GM23338 (cell line): ENCODE results near the gene ICA1L. TPM values are rescaled to one million over a fixed set of nuclear protein-coding genes. Genes with fewer than 3 reads are reported as not detected.

Source experiments
- ATAC-seq: fragments of 200-7000 bp; cut with Tn5 transposase; 3 replicates; pipeline ENCODE4 v1.9.1; 2020
- DNase-seq: peaks from one replicate; pipeline ENCODE4 v3.0.0-alpha.2; 2015; ENCODE audit warnings: low spot score
- H2AFZ ChIP-seq: fragments of 200-600 bp; sonication (generic); 2 replicates; pipeline ENCODE4 v1.8.0; 2016; ENCODE audit warnings: antibody characterized with exemption, mild to moderate bottlenecking, moderate library complexity
- H3F3A ChIP-seq: fragments of 200-600 bp; sonication (generic); replicated peaks from 2 replicates; pipeline ENCODE4 v1.8.0; 2017; ENCODE audit warnings: antibody characterized with exemption, mixed run types, low read depth
- H3K27ac ChIP-seq: fragments of 200-600 bp; sonication (generic); 2 replicates; pipeline ENCODE4 v1.6.1; 2016; ENCODE audit warnings: low read depth
- H3K27me3 ChIP-seq: fragments of 200-600 bp; sonication (generic); 2 replicates; pipeline ENCODE4 v1.8.0; 2016; ENCODE audit warnings: mild to moderate bottlenecking, mixed run types, moderate library complexity; ENCODE audit not compliant: insufficient read depth
- H3K36me3 ChIP-seq: fragments of 200-600 bp; sonication (generic); 2 replicates; pipeline ENCODE4 v1.8.0; 2016; ENCODE audit warnings: mild to moderate bottlenecking; ENCODE audit not compliant: insufficient read depth
- H3K4me1 ChIP-seq: fragments of 200-600 bp; sonication (generic); 2 replicates; pipeline ENCODE4 v1.8.0; 2016; ENCODE audit warnings: mild to moderate bottlenecking, moderate library complexity; ENCODE audit not compliant: insufficient read depth
- H3K4me2 ChIP-seq: fragments of 200-600 bp; sonication (generic); 2 replicates; pipeline ENCODE4 v1.7.1; 2017; ENCODE audit warnings: mixed run types
- H3K4me3 ChIP-seq: fragments of 200-600 bp; sonication (generic); 2 replicates; pipeline ENCODE4 v1.6.1; 2016; ENCODE audit warnings: mixed run types
- H3K79me2 ChIP-seq: fragments of 200-600 bp; sonication (generic); replicated peaks from 2 replicates; pipeline ENCODE4 v1.8.0; 2017; ENCODE audit warnings: mild to moderate bottlenecking; ENCODE audit not compliant: insufficient read depth
- H3K9me2 ChIP-seq: fragments of 200-600 bp; sonication (generic); 2 replicates; pipeline ENCODE4 v1.8.0; 2017; ENCODE audit not compliant: insufficient read depth
- H4K20me1 ChIP-seq: fragments of 200-600 bp; sonication (generic); replicated peaks from 2 replicates; pipeline ENCODE4 v1.8.0; 2017; ENCODE audit warnings: mild to moderate bottlenecking; ENCODE audit not compliant: insufficient read depth
- H3K27ac Mint-ChIP-seq: 2 replicates; pipeline ENCODE4 v1.8.0; 2020; ENCODE audit warnings: inconsistent platforms, mild to moderate bottlenecking, moderate library complexity, mixed read lengths
- H3K27me3 Mint-ChIP-seq: 3 replicates; pipeline ENCODE4 v1.8.0; 2022; ENCODE audit warnings: low read depth, mild to moderate bottlenecking, moderate library complexity, mixed read lengths, inconsistent platforms; ENCODE audit not compliant: insufficient read depth, poor library complexity
- H3K36me3 Mint-ChIP-seq: 3 replicates; pipeline ENCODE4 v1.8.0; 2021; ENCODE audit warnings: low read depth, mild to moderate bottlenecking, inconsistent platforms, moderate library complexity, mixed read lengths
- H3K4me1 Mint-ChIP-seq: 3 replicates; pipeline ENCODE4 v1.8.0; 2020; ENCODE audit warnings: mild to moderate bottlenecking, inconsistent platforms, mixed read lengths
- H3K4me3 Mint-ChIP-seq: 3 replicates; pipeline ENCODE4 v1.8.0; 2021; ENCODE audit warnings: moderate library complexity, mild to moderate bottlenecking, inconsistent platforms, mixed read lengths
- H3K9me3 Mint-ChIP-seq: 3 replicates; pipeline ENCODE4 v1.8.0; 2020; ENCODE audit warnings: moderate library complexity, mild to moderate bottlenecking, inconsistent platforms, mixed read lengths
- CREB1 ChIP-seq: fragments of 250-450 bp; sonication (Bioruptor Pico); IDR thresholded peaks from 2 replicates; pipeline ENCODE4 v1.5.0; 2020; ENCODE audit warnings: low read depth, mild to moderate bottlenecking, moderate library complexity
- EZH2 ChIP-seq: fragments of 200-600 bp; sonication (generic); IDR thresholded peaks from one replicate; pipeline ENCODE4 v1.8.0; 2017; ENCODE audit warnings: antibody characterized with exemption, mild to moderate bottlenecking, low read depth; ENCODE audit not compliant: unreplicated experiment
- EZH2phosphoT487 ChIP-seq: fragments of 200-600 bp; sonication (generic); IDR thresholded peaks from one replicate; pipeline ENCODE4 v1.8.1; 2018; ENCODE audit warnings: antibody characterized with exemption; ENCODE audit not compliant: unreplicated experiment
- JUNB ChIP-seq: IDR thresholded peaks from one replicate; pipeline ENCODE4 v1.6.1; 2016; ENCODE audit warnings: antibody characterized with exemption; ENCODE audit not compliant: unreplicated experiment
- NANOG ChIP-seq: IDR thresholded peaks from 2 replicates; pipeline ENCODE4 v1.6.1; 2016; ENCODE audit warnings: antibody characterized with exemption, borderline replicate concordance
- POLR2AphosphoS5 ChIP-seq: IDR thresholded peaks from 2 replicates; pipeline ENCODE4 v1.6.1; 2016; ENCODE audit warnings: antibody characterized with exemption, low read depth
- ZNF114 ChIP-seq: fragments of 250-450 bp; sonication (Bioruptor Pico); IDR thresholded peaks from 2 replicates; pipeline ENCODE4 v1.5.0; 2020; ENCODE audit warnings: mild to moderate bottlenecking, moderate library complexity
- ZNF331 ChIP-seq: fragments of 250-450 bp; sonication (Bioruptor Pico); IDR thresholded peaks from 2 replicates; pipeline ENCODE4 v1.5.0; 2020; ENCODE audit warnings: low read depth, mild to moderate bottlenecking, moderate library complexity
- polyA plus RNA-seq: library from polyadenylated mRNA; unstranded; fragments of >200 nt; fragmentation: Nextera tagmentation; extraction: Ambion mirVana; gene quantifications from 2 replicates; pipeline ENCODE4 v1.2.1, GENCODE V29; 2016
- total RNA-seq: library from RNA; depleted of rRNA; stranded (reverse); fragments of >200 nt; shearing (Covaris generic); gene quantifications from 2 replicates; pipeline ENCODE4 v1.2.3, GENCODE V29; 2014
- TF ChIP-seq, protein P1 (sequence below), 2 experiments: fragments of 200-600 bp in 1 of 2; sonication (generic) in 1 of 2; conservative IDR thresholded peaks; 2 replicates each; pipeline versions ENCODE4 v1.5.1 to v1.6.1; 2016 to 2017; ENCODE audit warnings: antibody characterized with exemption in 2 of 2, low read depth in 2 of 2, mild to moderate bottlenecking in 2 of 2, moderate library complexity in 1 of 2
- TF ChIP-seq, protein P2 (sequence below): IDR thresholded peaks from one replicate; pipeline ENCODE4 v1.6.1; 2018; ENCODE audit warnings: antibody characterized with exemption; ENCODE audit not compliant: unreplicated experiment
- TF ChIP-seq, protein P3 (sequence below): fragments of 250-450 bp; sonication (Bioruptor Pico); IDR thresholded peaks from 2 replicates; pipeline ENCODE4 v1.5.0; 2020; ENCODE audit warnings: mild to moderate bottlenecking, moderate library complexity

Gene ICA1L
- total and polyA plus RNA-seq, 2 experiments from 2014 or later, result 1.6 to 7.2 TPM

DNA sequence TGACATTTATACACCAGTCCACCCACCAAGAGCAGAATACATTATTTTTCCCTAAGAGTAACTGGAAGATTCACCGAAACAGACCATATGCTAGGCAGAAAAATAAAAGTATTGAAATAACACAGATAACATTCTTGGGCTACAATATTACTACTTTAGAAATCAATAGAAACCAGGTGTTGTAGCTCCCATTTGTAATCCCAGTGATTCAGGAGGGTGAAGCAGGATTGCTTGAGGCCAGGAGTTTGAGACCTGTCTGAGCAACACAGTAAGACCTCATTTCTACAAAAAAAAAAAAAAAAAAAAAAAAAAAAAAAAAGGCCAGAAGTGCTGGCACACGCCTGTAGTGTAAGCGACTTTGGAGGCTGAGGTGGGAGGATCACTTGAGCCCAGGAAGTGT lies 9.6 kb downstream of the ICA1L start:
- ATAC-seq (no peak), DNase-seq (no peak)
- H3K4me3 Mint-ChIP-seq, result no peak overlapping the region
- H3K4me1 Mint-ChIP-seq, result no peaks in the 10 kb centered on the region
- Histone ChIP-seq H3K4me2 (no peak overlapping the region), H3K27me3 (no peaks in the 10 kb centered on the region), H2AFZ (no peak overlapping the region), H3K79me2 (no peaks in the 10 kb centered on the region), H3K27ac (no peak overlapping the region), H3K4me3 (no peak overlapping the region), H3K9me2 (no peaks in the 10 kb centered on the region), H3K4me1 (no peaks in the 10 kb centered on the region), H3F3A (no peaks in the 10 kb centered on the region), H3K36me3 (no peaks in the 10 kb centered on the region), H4K20me1 (no peaks in the 10 kb centered on the region)
- no peaks in the 10 kb centered on the region for H3K36me3 Mint-ChIP-seq
- H3K27me3 Mint-ChIP-seq, result peaks cover 5% of the 10 kb centered on the region
- TF ChIP-seq, protein P1, sequence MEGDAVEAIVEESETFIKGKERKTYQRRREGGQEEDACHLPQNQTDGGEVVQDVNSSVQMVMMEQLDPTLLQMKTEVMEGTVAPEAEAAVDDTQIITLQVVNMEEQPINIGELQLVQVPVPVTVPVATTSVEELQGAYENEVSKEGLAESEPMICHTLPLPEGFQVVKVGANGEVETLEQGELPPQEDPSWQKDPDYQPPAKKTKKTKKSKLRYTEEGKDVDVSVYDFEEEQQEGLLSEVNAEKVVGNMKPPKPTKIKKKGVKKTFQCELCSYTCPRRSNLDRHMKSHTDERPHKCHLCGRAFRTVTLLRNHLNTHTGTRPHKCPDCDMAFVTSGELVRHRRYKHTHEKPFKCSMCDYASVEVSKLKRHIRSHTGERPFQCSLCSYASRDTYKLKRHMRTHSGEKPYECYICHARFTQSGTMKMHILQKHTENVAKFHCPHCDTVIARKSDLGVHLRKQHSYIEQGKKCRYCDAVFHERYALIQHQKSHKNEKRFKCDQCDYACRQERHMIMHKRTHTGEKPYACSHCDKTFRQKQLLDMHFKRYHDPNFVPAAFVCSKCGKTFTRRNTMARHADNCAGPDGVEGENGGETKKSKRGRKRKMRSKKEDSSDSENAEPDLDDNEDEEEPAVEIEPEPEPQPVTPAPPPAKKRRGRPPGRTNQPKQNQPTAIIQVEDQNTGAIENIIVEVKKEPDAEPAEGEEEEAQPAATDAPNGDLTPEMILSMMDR (conservative IDR thresholded peaks at IDR 0.05; ENCODE audit: low read depth in 2 of 2), result no peak
- TF ChIP-seq ZNF331 (CRISPR knock-in tag) (no peak), POLR2AphosphoS5 (no peak), EZH2phosphoT487 (no peak), CREB1 (CRISPR knock-in tag) (no peak), EZH2 (no peak), JUNB (no peak), ZNF114 (CRISPR knock-in tag) (no peak), NANOG (no peak)
- TF ChIP-seq, protein P2, sequence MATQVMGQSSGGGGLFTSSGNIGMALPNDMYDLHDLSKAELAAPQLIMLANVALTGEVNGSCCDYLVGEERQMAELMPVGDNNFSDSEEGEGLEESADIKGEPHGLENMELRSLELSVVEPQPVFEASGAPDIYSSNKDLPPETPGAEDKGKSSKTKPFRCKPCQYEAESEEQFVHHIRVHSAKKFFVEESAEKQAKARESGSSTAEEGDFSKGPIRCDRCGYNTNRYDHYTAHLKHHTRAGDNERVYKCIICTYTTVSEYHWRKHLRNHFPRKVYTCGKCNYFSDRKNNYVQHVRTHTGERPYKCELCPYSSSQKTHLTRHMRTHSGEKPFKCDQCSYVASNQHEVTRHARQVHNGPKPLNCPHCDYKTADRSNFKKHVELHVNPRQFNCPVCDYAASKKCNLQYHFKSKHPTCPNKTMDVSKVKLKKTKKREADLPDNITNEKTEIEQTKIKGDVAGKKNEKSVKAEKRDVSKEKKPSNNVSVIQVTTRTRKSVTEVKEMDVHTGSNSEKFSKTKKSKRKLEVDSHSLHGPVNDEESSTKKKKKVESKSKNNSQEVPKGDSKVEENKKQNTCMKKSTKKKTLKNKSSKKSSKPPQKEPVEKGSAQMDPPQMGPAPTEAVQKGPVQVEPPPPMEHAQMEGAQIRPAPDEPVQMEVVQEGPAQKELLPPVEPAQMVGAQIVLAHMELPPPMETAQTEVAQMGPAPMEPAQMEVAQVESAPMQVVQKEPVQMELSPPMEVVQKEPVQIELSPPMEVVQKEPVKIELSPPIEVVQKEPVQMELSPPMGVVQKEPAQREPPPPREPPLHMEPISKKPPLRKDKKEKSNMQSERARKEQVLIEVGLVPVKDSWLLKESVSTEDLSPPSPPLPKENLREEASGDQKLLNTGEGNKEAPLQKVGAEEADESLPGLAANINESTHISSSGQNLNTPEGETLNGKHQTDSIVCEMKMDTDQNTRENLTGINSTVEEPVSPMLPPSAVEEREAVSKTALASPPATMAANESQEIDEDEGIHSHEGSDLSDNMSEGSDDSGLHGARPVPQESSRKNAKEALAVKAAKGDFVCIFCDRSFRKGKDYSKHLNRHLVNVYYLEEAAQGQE, result no peak
- TF ChIP-seq, protein P3, sequence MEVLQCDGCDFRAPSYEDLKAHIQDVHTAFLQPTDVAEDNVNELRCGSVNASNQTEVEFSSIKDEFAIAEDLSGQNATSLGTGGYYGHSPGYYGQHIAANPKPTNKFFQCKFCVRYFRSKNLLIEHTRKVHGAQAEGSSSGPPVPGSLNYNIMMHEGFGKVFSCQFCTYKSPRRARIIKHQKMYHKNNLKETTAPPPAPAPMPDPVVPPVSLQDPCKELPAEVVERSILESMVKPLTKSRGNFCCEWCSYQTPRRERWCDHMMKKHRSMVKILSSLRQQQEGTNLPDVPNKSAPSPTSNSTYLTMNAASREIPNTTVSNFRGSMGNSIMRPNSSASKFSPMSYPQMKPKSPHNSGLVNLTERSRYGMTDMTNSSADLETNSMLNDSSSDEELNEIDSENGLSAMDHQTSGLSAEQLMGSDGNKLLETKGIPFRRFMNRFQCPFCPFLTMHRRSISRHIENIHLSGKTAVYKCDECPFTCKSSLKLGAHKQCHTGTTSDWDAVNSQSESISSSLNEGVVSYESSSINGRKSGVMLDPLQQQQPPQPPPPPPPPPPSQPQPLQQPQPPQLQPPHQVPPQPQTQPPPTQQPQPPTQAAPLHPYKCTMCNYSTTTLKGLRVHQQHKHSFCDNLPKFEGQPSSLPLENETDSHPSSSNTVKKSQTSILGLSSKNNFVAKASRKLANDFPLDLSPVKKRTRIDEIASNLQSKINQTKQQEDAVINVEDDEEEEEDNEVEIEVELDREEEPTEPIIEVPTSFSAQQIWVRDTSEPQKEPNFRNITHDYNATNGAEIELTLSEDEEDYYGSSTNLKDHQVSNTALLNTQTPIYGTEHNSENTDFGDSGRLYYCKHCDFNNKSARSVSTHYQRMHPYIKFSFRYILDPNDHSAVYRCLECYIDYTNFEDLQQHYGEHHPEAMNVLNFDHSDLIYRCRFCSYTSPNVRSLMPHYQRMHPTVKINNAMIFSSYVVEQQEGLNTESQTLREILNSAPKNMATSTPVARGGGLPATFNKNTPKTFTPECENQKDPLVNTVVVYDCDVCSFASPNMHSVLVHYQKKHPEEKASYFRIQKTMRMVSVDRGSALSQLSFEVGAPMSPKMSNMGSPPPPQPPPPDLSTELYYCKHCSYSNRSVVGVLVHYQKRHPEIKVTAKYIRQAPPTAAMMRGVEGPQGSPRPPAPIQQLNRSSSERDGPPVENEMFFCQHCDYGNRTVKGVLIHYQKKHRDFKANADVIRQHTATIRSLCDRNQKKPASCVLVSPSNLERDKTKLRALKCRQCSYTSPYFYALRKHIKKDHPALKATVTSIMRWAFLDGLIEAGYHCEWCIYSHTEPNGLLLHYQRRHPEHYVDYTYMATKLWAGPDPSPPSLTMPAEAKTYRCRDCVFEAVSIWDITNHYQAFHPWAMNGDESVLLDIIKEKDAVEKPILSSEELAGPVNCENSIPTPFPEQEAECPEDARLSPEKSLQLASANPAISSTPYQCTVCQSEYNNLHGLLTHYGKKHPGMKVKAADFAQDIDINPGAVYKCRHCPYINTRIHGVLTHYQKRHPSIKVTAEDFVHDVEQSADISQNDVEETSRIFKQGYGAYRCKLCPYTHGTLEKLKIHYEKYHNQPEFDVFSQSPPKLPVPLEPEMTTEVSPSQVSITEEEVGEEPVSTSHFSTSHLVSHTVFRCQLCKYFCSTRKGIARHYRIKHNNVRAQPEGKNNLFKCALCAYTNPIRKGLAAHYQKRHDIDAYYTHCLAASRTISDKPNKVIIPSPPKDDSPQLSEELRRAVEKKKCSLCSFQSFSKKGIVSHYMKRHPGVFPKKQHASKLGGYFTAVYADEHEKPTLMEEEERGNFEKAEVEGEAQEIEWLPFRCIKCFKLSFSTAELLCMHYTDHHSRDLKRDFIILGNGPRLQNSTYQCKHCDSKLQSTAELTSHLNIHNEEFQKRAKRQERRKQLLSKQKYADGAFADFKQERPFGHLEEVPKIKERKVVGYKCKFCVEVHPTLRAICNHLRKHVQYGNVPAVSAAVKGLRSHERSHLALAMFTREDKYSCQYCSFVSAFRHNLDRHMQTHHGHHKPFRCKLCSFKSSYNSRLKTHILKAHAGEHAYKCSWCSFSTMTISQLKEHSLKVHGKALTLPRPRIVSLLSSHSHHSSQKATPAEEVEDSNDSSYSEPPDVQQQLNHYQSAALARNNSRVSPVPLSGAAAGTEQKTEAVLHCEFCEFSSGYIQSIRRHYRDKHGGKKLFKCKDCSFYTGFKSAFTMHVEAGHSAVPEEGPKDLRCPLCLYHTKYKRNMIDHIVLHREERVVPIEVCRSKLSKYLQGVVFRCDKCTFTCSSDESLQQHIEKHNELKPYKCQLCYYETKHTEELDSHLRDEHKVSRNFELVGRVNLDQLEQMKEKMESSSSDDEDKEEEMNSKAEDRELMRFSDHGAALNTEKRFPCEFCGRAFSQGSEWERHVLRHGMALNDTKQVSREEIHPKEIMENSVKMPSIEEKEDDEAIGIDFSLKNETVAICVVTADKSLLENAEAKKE, result no peak
- H3K27ac Mint-ChIP-seq, result no peak overlapping the region
- H3K9me3 Mint-ChIP-seq, result peaks cover 8% of the 10 kb centered on the region; the same call in 1 of the 3 replicates
